Dendritic cell treated with granulocyte-macrophage colony-stimulating factor and Interleukin-4, amounts not matched to agents 40 ng/mL and 50 ng/mL, for 4 days (primary cell): ENCODE results near the gene BRD4.

Source experiments
- H3K27ac Mint-ChIP-seq: one replicate; pipeline ENCODE4 v1.8.0; 2022; ENCODE audit warnings: mild to moderate bottlenecking, mixed read lengths
- H3K27me3 Mint-ChIP-seq: one replicate; pipeline ENCODE4 v1.8.0; 2022; ENCODE audit warnings: mild to moderate bottlenecking, mixed read lengths
- H3K36me3 Mint-ChIP-seq: one replicate; pipeline ENCODE4 v1.8.0; 2022; ENCODE audit warnings: low read depth, mixed read lengths
- H3K4me1 Mint-ChIP-seq: one replicate; pipeline ENCODE4 v1.8.0; 2022; ENCODE audit warnings: low read depth, mixed read lengths
- H3K4me3 Mint-ChIP-seq: one replicate; pipeline ENCODE4 v1.8.0; 2022; ENCODE audit warnings: mild to moderate bottlenecking, moderate library complexity, mixed read lengths
- H3K9me3 Mint-ChIP-seq: one replicate; pipeline ENCODE4 v1.8.0; 2022; ENCODE audit warnings: mixed read lengths
- intact Hi-C: fragments of 100-400 bp; cut with micrococcal nuclease; formaldehyde crosslinking; loops from one replicate; pipeline ENCODE4 v1.15.0; 2022

Gene BRD4

GRCh38 chr19:15268192-15268927, 64.0 kb downstream of the BRD4 start:
- Mint-ChIP-seq H3K4me3 (no peak overlapping the region), H3K36me3 (peaks cover 100% of the 10 kb centered on the region), H3K27me3 (no peaks in the 10 kb centered on the region), H3K27ac (no peak overlapping the region), H3K9me3 (no peaks in the 10 kb centered on the region), H3K4me1 (peaks cover 21% of the 10 kb centered on the region)
- intact Hi-C loops, result no loop called here

GRCh38 chr19:15266683-15267082, 65.7 kb downstream of the BRD4 start:
- intact Hi-C loops, result no loop called here
- H3K36me3 Mint-ChIP-seq, result peaks cover 100% of the 10 kb centered on the region
- H3K9me3 Mint-ChIP-seq, result no peaks in the 10 kb centered on the region
- no peak overlapping the region for H3K4me3 Mint-ChIP-seq
- H3K27ac Mint-ChIP-seq, result no peak overlapping the region
- peaks cover 10% of the 10 kb centered on the region for H3K4me1 Mint-ChIP-seq
- H3K27me3 Mint-ChIP-seq, result no peaks in the 10 kb centered on the region

GRCh38 chr19:15265850-15266248, 66.5 kb downstream of the BRD4 start:
- no peak overlapping the region for H3K27ac Mint-ChIP-seq
- H3K9me3 Mint-ChIP-seq, result no peaks in the 10 kb centered on the region
- H3K4me1 Mint-ChIP-seq, result peaks cover 2% of the 10 kb centered on the region

DNA sequence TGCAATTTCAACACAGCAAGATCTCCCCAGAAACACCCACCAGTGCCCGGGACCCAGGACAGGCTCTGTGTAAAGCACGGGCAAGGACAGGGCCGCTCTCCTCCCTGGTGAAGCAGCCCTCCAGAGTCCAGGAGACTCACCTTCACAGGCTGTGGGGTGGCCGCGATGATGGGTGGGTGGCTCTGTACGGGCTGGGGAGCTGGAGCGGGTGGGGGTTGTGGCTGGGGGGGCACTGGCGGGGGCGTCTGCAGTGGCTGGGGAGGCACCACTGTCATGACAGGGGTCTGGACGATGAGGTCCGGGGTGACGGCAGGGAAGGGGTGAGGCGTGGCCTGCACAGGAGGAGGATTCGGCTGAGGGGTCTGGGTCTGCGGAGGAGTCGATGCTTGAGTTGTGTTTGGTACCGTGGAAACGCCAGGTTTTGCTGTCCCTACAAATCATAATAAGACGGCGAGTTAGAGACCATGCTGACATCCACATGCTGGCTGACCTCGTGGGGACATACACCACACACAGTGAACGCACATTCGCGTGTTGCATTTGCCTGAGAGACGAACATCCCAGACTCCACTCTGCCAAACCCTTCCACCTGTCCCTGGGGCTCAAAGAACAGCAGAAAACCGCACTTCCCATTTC, 67.0 kb downstream of the BRD4 start:
- no peaks in the 10 kb centered on the region for H3K27me3 Mint-ChIP-seq
- intact Hi-C loops, result no loop called here
- H3K4me3 Mint-ChIP-seq, result no peak overlapping the region
- H3K9me3 Mint-ChIP-seq, result no peaks in the 10 kb centered on the region
- H3K27ac Mint-ChIP-seq, result no peak overlapping the region
- peaks cover 100% of the 10 kb centered on the region for H3K36me3 Mint-ChIP-seq
- H3K4me1 Mint-ChIP-seq, result no peaks in the 10 kb centered on the region

More at GRCh38 chr19:15265850-15266248, 66.5 kb downstream of the BRD4 start:
- no peak overlapping the region for H3K4me3 Mint-ChIP-seq
- peaks cover 100% of the 10 kb centered on the region for H3K36me3 Mint-ChIP-seq
- intact Hi-C loops, result no loop called here
- H3K27me3 Mint-ChIP-seq, result no peaks in the 10 kb centered on the region

DNA sequence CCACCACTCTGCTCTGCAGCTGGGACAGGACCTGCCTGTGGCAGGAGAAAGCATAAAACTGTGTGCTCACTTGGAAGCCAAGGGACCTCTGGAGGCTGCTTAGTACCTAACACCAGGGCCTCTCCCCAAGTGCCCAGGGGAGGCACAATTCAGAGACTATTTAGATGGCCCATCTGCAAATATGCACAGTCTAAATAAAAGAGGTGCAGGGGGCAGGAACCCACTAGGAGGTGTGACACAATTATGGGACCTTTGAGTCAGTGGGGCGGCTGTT, 67.5 kb downstream of the BRD4 start:
- peaks cover 100% of the 10 kb centered on the region for H3K36me3 Mint-ChIP-seq
- no peak overlapping the region for H3K27ac Mint-ChIP-seq
- no peaks in the 10 kb centered on the region for H3K27me3 Mint-ChIP-seq
- H3K9me3 Mint-ChIP-seq, result no peaks in the 10 kb centered on the region
- H3K4me3 Mint-ChIP-seq, result no peak overlapping the region
- H3K4me1 Mint-ChIP-seq, result no peaks in the 10 kb centered on the region
- intact Hi-C loops, result loop anchor here (1.0 kb wide), 1 partner anchor 291 kb away; no protein-coding TSS in a partner anchor

GRCh38 chr19:15264061-15264932, 68.0 kb downstream of the BRD4 start:
- Mint-ChIP-seq H3K9me3 (no peaks in the 10 kb centered on the region), H3K4me1 (no peaks in the 10 kb centered on the region), H3K36me3 (peaks cover 100% of the 10 kb centered on the region), H3K27ac (no peak overlapping the region), H3K27me3 (no peaks in the 10 kb centered on the region), H3K4me3 (no peak overlapping the region)
- intact Hi-C loops, result loop anchor here (1.0 kb wide), 1 partner anchor 292 kb away; no protein-coding TSS in a partner anchor

DNA sequence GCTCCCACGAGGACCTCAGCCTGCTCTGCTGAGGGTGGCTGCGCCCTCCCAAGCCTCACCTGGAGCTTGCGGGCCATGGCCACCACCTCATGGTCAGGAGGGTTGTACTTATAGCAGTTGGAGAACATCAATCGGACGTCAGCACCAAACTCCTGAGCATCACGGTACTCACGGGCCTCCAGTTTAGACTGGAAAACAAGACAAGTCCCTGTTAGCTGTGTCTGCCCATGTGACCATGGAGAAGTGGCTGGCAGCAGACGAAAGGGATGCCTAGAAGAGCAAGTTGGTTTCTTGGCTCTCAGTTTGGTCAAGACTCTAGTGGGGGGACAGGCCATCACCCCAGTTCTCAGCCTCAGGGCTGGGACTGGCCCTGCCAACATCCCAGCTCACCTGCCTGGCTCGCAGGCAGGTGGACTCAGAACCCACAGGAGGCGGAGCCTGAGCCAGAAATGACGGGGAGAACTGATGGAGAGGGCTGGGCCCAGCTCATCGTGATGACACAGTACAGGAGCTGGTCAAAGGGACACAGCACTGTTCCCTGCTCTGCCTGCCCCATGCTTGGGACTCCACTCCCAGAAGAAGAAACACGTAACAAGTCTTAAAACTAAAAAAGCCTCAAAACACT, 68.9 kb downstream of the BRD4 start:
- Mint-ChIP-seq H3K4me1 (no peaks in the 10 kb centered on the region), H3K9me3 (no peaks in the 10 kb centered on the region), H3K4me3 (no peak overlapping the region), H3K27ac (no peak overlapping the region), H3K27me3 (no peaks in the 10 kb centered on the region), H3K36me3 (peaks cover 100% of the 10 kb centered on the region)
- intact Hi-C loops, result no loop called here

DNA sequence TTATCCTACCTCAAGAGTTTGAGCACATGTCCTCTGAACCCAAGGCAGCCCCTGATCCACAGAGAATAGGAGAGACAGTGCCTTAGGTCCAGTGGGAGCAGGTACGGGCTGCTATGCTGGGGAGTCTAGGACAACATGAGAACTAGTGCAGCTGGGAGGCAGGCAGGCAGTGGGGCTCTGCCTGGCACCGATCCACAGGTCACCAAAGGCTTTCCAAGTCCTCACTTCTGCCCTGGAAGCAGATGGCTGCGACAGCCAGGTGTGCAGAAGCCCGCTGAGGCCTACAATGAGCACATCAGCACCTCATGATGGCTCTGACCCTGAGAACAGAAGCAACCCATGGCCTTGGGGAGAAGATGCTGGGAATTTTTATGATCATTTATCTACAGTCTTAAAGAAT, 70.3 kb downstream of the BRD4 start:
- Mint-ChIP-seq H3K36me3 (peaks cover 100% of the 10 kb centered on the region), H3K4me1 (no peaks in the 10 kb centered on the region), H3K4me3 (no peak overlapping the region), H3K27ac (no peak overlapping the region), H3K27me3 (no peaks in the 10 kb centered on the region), H3K9me3 (no peaks in the 10 kb centered on the region)
- intact Hi-C loops, result no loop called here

GRCh38 chr19:15260939-15261338, 71.4 kb downstream of the BRD4 start:
- no peak overlapping the region for H3K4me3 Mint-ChIP-seq
- intact Hi-C loops, result no loop called here
- no peak overlapping the region for H3K27ac Mint-ChIP-seq
- no peaks in the 10 kb centered on the region for H3K9me3 Mint-ChIP-seq
- no peaks in the 10 kb centered on the region for H3K27me3 Mint-ChIP-seq
- H3K36me3 Mint-ChIP-seq, result peaks cover 100% of the 10 kb centered on the region
- no peaks in the 10 kb centered on the region for H3K4me1 Mint-ChIP-seq

DNA sequence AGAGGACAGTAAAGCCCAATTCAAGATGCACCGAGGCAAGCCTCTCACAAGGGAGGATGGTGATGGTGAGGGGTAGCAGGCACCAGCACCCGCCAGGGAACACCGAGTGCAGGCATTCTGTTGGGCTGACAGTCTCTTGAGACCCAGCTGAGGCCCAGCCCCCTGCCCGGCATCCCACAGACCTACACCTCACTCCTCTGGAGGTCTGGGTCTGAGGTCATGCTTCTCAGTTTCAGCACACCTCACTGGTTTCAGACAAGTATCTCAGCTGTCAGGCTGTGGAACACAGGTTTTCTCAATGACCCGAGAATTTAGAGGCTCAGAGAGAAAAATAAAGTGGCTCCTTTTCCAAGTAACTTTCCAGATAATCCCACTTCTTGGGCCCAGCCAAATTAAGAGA, 72.4 kb downstream of the BRD4 start:
- intact Hi-C loops, result no loop called here
- no peaks in the 10 kb centered on the region for H3K9me3 Mint-ChIP-seq
- no peak overlapping the region for H3K4me3 Mint-ChIP-seq
- no peaks in the 10 kb centered on the region for H3K27me3 Mint-ChIP-seq
- no peaks in the 10 kb centered on the region for H3K4me1 Mint-ChIP-seq
- no peak overlapping the region for H3K27ac Mint-ChIP-seq
- peaks cover 100% of the 10 kb centered on the region for H3K36me3 Mint-ChIP-seq

DNA sequence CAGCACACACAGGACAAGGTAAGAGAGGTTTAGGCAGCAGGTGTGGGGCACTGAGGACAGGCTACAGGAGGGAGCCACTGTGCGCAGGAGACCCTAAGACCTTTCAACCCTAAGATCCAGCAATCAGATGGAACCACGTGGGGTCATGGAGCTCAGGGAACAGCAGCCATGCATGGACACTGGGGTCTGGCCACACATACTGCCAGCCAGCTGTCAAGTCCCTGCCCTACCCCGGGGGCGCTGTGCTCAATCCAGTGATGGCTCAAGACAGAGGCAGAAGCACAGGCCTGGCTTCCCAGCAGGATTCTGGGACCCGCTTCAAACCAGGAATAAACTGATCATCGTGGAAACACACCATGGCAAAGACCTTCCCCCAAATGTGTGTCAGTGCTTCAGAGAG, 74.6 kb downstream of the BRD4 start:
- Mint-ChIP-seq H3K27me3 (no peaks in the 10 kb centered on the region), H3K4me3 (no peak overlapping the region), H3K36me3 (peaks cover 100% of the 10 kb centered on the region), H3K4me1 (peaks cover under 1% of the 10 kb centered on the region), H3K9me3 (no peaks in the 10 kb centered on the region), H3K27ac (no peak overlapping the region)
- intact Hi-C loops, result no loop called here

DNA sequence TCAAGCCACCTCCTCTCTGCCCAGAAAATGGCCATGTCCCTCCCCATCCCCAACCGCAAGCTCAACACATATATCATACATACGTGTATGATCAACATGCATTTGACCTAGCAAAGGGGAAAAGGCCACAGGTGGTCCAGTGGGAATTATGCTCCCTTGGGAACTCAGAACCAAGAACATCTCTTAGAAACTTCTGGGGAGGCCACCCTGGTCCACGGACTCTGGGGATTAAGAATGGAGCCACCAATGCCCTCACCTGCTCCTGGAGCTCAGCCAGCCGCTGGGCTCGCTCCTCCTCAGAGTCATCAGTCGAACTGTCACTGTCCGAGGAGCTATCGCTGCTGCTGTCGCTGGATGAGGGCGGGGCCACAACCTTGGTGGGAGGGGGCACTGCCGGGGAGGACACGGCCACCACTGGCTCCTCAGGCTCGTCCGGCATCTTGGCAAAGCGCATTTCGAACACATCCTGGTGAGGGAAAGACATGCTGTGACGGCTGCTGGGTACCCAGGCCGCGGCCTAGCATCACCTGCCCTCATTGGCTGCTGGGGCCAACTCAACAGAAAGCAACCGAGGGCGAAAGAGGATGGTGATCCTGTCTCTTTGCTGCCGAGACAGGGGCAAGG, 75.5 kb downstream of the BRD4 start:
- Mint-ChIP-seq H3K9me3 (no peaks in the 10 kb centered on the region), H3K27me3 (no peaks in the 10 kb centered on the region), H3K4me1 (peaks cover 5% of the 10 kb centered on the region), H3K36me3 (peaks cover 100% of the 10 kb centered on the region), H3K27ac (no peak overlapping the region), H3K4me3 (no peak overlapping the region)
- intact Hi-C loops, result no loop called here

GRCh38 chr19:15255359-15255990, 76.9 kb downstream of the BRD4 start:
- no peaks in the 10 kb centered on the region for H3K27me3 Mint-ChIP-seq
- H3K9me3 Mint-ChIP-seq, result no peaks in the 10 kb centered on the region
- H3K27ac Mint-ChIP-seq, result no peak overlapping the region
- peaks cover 100% of the 10 kb centered on the region for H3K36me3 Mint-ChIP-seq
- intact Hi-C loops, result no loop called here
- H3K4me3 Mint-ChIP-seq, result no peak overlapping the region
- peaks cover 5% of the 10 kb centered on the region for H3K4me1 Mint-ChIP-seq
